Aorta (tissue), 5 donors: Measurements from ENCODE around the gene STAC2. TPM values are rescaled to one million over a fixed set of nuclear protein-coding genes. Genes with fewer than 3 reads are reported as not detected.

Source experiments
- ATAC-seq: fragments of 200-7000 bp; cut with Tn5 transposase; one replicate; pipeline ENCODE4 v1.9.1; 2022; ENCODE audit warnings: moderate library complexity; ENCODE audit not compliant: low FRiP score
- DNase-seq, 2 donors: peaks; one replicate each; pipeline ENCODE4 v3.0.0-alpha.2; 2020
- H3K27ac ChIP-seq, 2 donors: one replicate each; pipeline ENCODE4 v1.5.1; 2013; ENCODE audit warnings: low read length in 2 of 2, mild to moderate bottlenecking in 2 of 2, moderate library complexity in 2 of 2, control low read depth in 1 of 2, inconsistent platforms in 1 of 2, low read depth in 1 of 2
- H3K27me3 ChIP-seq, 2 donors: one replicate each; pipeline ENCODE4 v1.6.1; 2013; ENCODE audit warnings: control low read depth in 1 of 2, low read length in 1 of 2, mild to moderate bottlenecking in 1 of 2, moderate library complexity in 1 of 2; ENCODE audit not compliant: insufficient read depth in 2 of 2, control insufficient read depth in 1 of 2
- H3K36me3 ChIP-seq, 2 donors: one replicate each; pipeline ENCODE4 v1.6.1; 2013; ENCODE audit warnings: control low read depth in 1 of 2, low read length in 1 of 2, mild to moderate bottlenecking in 1 of 2; ENCODE audit not compliant: insufficient read depth in 2 of 2, control insufficient read depth in 1 of 2
- H3K4me1 ChIP-seq, 2 donors: one replicate each; pipeline ENCODE4 v1.6.1; 2013; ENCODE audit warnings: low read length in 2 of 2, control low read depth in 1 of 2, mild to moderate bottlenecking in 1 of 2, moderate library complexity in 1 of 2; ENCODE audit not compliant: insufficient read depth in 2 of 2, control insufficient read depth in 1 of 2
- H3K4me3 ChIP-seq, 2 donors: one replicate each; pipeline ENCODE4 v1.5.1; 2013; ENCODE audit warnings: low read length in 2 of 2, control low read depth in 1 of 2, mild to moderate bottlenecking in 1 of 2
- H3K9me3 ChIP-seq: one replicate; pipeline ENCODE4 v1.6.1; 2013; ENCODE audit warnings: mild to moderate bottlenecking, low read length; ENCODE audit not compliant: control insufficient read depth
- WGBS, 2 donors: extraction: QIAGEN DNeasy Blood & Tissue Kit; methylation state at CpG; one replicate each; pipeline ENCODE4 v1.1.7; 2013; 5-methylcytosine and 5-hydroxymethylcytosine counted together
- intact Hi-C, 2 donors: fragments of 100-400 bp; cut with DNase I; formaldehyde crosslinking; loops; one replicate each; pipeline versions ENCODE4 v1.14.2 to v1.15.0; 2022
- polyA plus RNA-seq, 2 donors: library from polyadenylated mRNA; stranded (reverse); fragments of 200-250 nt; gene quantifications; one replicate each; pipeline ENCODE4 v1.2.3, GENCODE V29; 2013
- total RNA-seq, 2 donors: library from RNA; stranded (reverse); fragmentation: NEBNext Ultra II Directional; extraction: Animal tissue kit (Norgen Biotek cat#: 25700); gene quantifications; one replicate each; pipeline ENCODE4 v1.2.1, GENCODE V29; 2021
- donor health status: healthy with polysubstance abuse.
- donor health status: Bipolar disorder and iron deficiency.
- donor health status: DM: no; HTN: no; CAD: no.
- donor health status: DM: no; HTN: no; CAD: no.
- donor health status: DM: yes; HTN: yes; CAD: no.

The STAC2 gene
- total and polyA plus RNA-seq, 4 donors, result 2.0 to 53.3 (median 16.9) TPM

GRCh38 chr17:39187152-39187830 is 38.5 kb downstream of the STAC2 start:
- H3K27ac ChIP-seq, result no peak overlapping the region
- intact Hi-C loops, result no loop called here
- H3K36me3 ChIP-seq, result peaks cover 0 to 10% of the 10 kb centered on the region in 2 donors
- ATAC-seq (no peak), DNase-seq (no peak)
- WGBS, 2 donors, result 89% methylated on average over 9 of the region's 9 CpGs
- no peaks in the 10 kb centered on the region for H3K4me1 ChIP-seq
- no peaks in the 10 kb centered on the region for H3K9me3 ChIP-seq
- H3K4me3 ChIP-seq, result no peak overlapping the region
- no peaks in the 10 kb centered on the region for H3K27me3 ChIP-seq

GRCh38 chr17:39186481-39187002 is 39.2 kb downstream of the STAC2 start:
- Histone ChIP-seq H3K4me1 (no peaks in the 10 kb centered on the region), H3K27ac (no peak overlapping the region), H3K9me3 (no peaks in the 10 kb centered on the region), H3K4me3 (no peak overlapping the region), H3K27me3 (no peaks in the 10 kb centered on the region), H3K36me3 (peaks cover 0 to 10% of the 10 kb centered on the region in 2 donors)
- 80 to 84% methylated on average over 15 of the region's 15 CpGs for WGBS, 2 donors
- DNase-seq (no peak), ATAC-seq (no peak)
- intact Hi-C loops, result no loop called here

GRCh38 chr17:39183720-39184119 is 42.0 kb downstream of the STAC2 start:
- Histone ChIP-seq H3K4me1 (no peaks in the 10 kb centered on the region), H3K27me3 (no peaks in the 10 kb centered on the region), H3K9me3 (no peaks in the 10 kb centered on the region), H3K4me3 (no peak overlapping the region), H3K27ac (no peak overlapping the region), H3K36me3 (peaks cover 0 to 12% of the 10 kb centered on the region in 2 donors)
- no peak for ATAC-seq
- intact Hi-C loops, result no loop called here
- no peak for DNase-seq
- WGBS, 2 donors, result 83 to 89% methylated on average over 10 of the region's 10 CpGs

GRCh38 chr17:39183045-39183444 is 42.7 kb downstream of the STAC2 start:
- H3K9me3 ChIP-seq, result no peaks in the 10 kb centered on the region
- no peaks in the 10 kb centered on the region for H3K4me1 ChIP-seq
- peaks cover 0 to 12% of the 10 kb centered on the region in 2 donors for H3K36me3 ChIP-seq
- 88 to 93% methylated on average over 5 of the region's 5 CpGs for WGBS, 2 donors
- no peak overlapping the region for H3K27ac ChIP-seq
- no peak overlapping the region for H3K4me3 ChIP-seq
- DNase-seq (no peak), ATAC-seq (no peak)
- intact Hi-C loops, result no loop called here
- H3K27me3 ChIP-seq, result no peaks in the 10 kb centered on the region

GRCh38 chr17:39181303-39181702 is 44.4 kb downstream of the STAC2 start:
- Histone ChIP-seq H3K36me3 (peaks cover 0 to 6% of the 10 kb centered on the region in 2 donors), H3K4me1 (no peaks in the 10 kb centered on the region), H3K27ac (no peak overlapping the region), H3K27me3 (no peaks in the 10 kb centered on the region), H3K9me3 (no peaks in the 10 kb centered on the region), H3K4me3 (no peak overlapping the region)
- no peak for DNase-seq
- intact Hi-C loops, result no loop called here
- ATAC-seq, result no peak
- WGBS, 2 donors, result 75 to 77% methylated on average over 5 of the region's 5 CpGs

GRCh38 chr17:39178536-39178935 is 47.2 kb downstream of the STAC2 start:
- no peaks in the 10 kb centered on the region for H3K9me3 ChIP-seq
- H3K27me3 ChIP-seq, result no peaks in the 10 kb centered on the region
- no peaks in the 10 kb centered on the region for H3K4me1 ChIP-seq
- intact Hi-C loops, result no loop called here
- H3K36me3 ChIP-seq, result peaks cover 0 to 2% of the 10 kb centered on the region in 2 donors
- WGBS, 2 donors, result 68% methylated on average over 4 of the region's 4 CpGs
- H3K27ac ChIP-seq, result no peak overlapping the region
- ATAC-seq (no peak), DNase-seq (no peak)
- no peak overlapping the region for H3K4me3 ChIP-seq

- DNase-seq, result no peak
- H3K4me3 ChIP-seq, result no peak overlapping the region
- no peaks in the 10 kb centered on the region for H3K9me3 ChIP-seq
- H3K27ac ChIP-seq, result no peak overlapping the region
- H3K4me1 ChIP-seq, result no peaks in the 10 kb centered on the region
- 63 to 75% methylated on average over 12 of the region's 12 CpGs for WGBS, 2 donors
- no peak for ATAC-seq
- intact Hi-C loops, result no loop called here
- peaks cover 0 to 2% of the 10 kb centered on the region in 2 donors for H3K36me3 ChIP-seq
- H3K27me3 ChIP-seq, result no peaks in the 10 kb centered on the region
Measured at GRCh38 chr17:39177256-39177655, 48.5 kb downstream of the STAC2 start.

- H3K9me3 ChIP-seq, result no peaks in the 10 kb centered on the region
- intact Hi-C loops, result no loop called here
- H3K4me3 ChIP-seq, result no peak overlapping the region
- no peaks in the 10 kb centered on the region for H3K27me3 ChIP-seq
- H3K4me1 ChIP-seq, result no peaks in the 10 kb centered on the region
- DNase-seq (no peak), ATAC-seq (no peak)
- no peaks in the 10 kb centered on the region for H3K36me3 ChIP-seq
- H3K27ac ChIP-seq, result no peak overlapping the region
- WGBS, 2 donors, result 67 to 69% methylated on average over 10 of the region's 10 CpGs
Measured at GRCh38 chr17:39175695-39176093, 50.1 kb downstream of the STAC2 start.
